ENCODE measurements around the gene ACOX1.

- no peak for TF ChIP-seq RAD21 (IDR thresholded peaks at IDR 0.05; ENCODE audit: low read depth)
- no peak for TF ChIP-seq EP300 (IDR thresholded peaks at IDR 0.05; ENCODE audit: borderline replicate concordance)
- no peak for TF ChIP-seq TAF1 (IDR thresholded peaks at IDR 0.05; ENCODE audit: low read depth)
- TF ChIP-seq EGR1 (IDR thresholded peaks at IDR 0.05), result no peak
- no peak for TF ChIP-seq CREB1 (IDR thresholded peaks at IDR 0.05; ENCODE audit: low read depth)
- TF ChIP-seq NFIC (IDR thresholded peaks at IDR 0.05), result no peak
- TF ChIP-seq REST (IDR thresholded peaks at IDR 0.05; ENCODE audit: low read depth), result no peak
- no peak for TF ChIP-seq TCF12 (IDR thresholded peaks at IDR 0.05; ENCODE audit: low read depth)
- TF ChIP-seq MAX (IDR thresholded peaks at IDR 0.05), result no peak
- no peak for TF ChIP-seq FOXM1 (IDR thresholded peaks at IDR 0.05; ENCODE audit: borderline replicate concordance, low read depth)
Measured at GRCh38 chr17:76018340-76018680, 39.3 kb upstream of the ACOX1 start.

Measured in Ishikawa (cell line).